Right lobe of liver (tissue), 4 donors: ENCODE results near the gene RPL15.

Experiments used
- POLR2A ChIP-seq: fragments of 450-650 bp; IDR thresholded peaks from one replicate; pipeline ENCODE4 v1.6.1; 2017; ENCODE audit warnings: antibody characterized with exemption, mild to moderate bottlenecking
- TF ChIP-seq, protein P1 (sequence below), 4 donors: fragments of 200-600 bp in 3 of 4; fragments of 450-650 bp in 1 of 4; IDR thresholded peaks; one replicate each; pipeline versions ENCODE4 v1.5.1 to v1.8.0; 2016 to 2022; ENCODE audit warnings: antibody characterized with exemption in 4 of 4, mild to moderate bottlenecking in 2 of 4
- donor health status: DM: no; HTN: no; CAD: no.
- donor health status: DM: no; HTN: no; CAD: no.
- donor health status: DM: no; HTN: yes; CAD: no.

DNA sequence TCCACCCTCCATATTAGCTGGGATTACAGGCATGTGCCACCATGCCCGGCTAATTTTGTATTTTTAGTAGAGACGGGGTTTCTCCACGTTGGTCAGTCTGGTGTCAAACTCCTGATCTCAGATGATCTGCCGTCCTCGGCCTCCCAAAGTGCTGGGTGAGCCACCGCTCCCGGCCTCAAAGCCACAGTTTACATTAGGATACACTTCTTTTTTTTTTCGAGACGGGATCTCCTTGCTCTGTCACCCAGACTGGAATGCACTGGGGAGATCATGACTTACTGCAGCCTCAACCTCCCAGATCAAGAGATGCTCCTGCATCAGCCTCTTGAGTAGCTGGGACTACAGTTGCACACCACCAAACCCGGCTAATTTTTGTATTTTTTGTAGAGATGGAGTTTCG is 25.6 kb downstream of the RPL15 start:
- TF ChIP-seq, protein P1, sequence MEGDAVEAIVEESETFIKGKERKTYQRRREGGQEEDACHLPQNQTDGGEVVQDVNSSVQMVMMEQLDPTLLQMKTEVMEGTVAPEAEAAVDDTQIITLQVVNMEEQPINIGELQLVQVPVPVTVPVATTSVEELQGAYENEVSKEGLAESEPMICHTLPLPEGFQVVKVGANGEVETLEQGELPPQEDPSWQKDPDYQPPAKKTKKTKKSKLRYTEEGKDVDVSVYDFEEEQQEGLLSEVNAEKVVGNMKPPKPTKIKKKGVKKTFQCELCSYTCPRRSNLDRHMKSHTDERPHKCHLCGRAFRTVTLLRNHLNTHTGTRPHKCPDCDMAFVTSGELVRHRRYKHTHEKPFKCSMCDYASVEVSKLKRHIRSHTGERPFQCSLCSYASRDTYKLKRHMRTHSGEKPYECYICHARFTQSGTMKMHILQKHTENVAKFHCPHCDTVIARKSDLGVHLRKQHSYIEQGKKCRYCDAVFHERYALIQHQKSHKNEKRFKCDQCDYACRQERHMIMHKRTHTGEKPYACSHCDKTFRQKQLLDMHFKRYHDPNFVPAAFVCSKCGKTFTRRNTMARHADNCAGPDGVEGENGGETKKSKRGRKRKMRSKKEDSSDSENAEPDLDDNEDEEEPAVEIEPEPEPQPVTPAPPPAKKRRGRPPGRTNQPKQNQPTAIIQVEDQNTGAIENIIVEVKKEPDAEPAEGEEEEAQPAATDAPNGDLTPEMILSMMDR (IDR thresholded peaks at IDR 0.05), result no peak
- no peak for TF ChIP-seq POLR2A
